Esophagus squamous epithelium (tissue), 4 donors: ENCODE measurements around the gene SEC11C.

Source experiments
- CTCF ChIP-seq, 6 experiments: fragments of 450-650 bp in 4 of 6; fragments of 200-600 bp in 2 of 6; sonication (generic) in 2 of 6; IDR thresholded peaks; one replicate each; pipeline ENCODE4 v1.5.1; 2016 to 2019; ENCODE audit warnings: antibody characterized with exemption in 6 of 6, mild to moderate bottlenecking in 4 of 6, moderate library complexity in 4 of 6
- POLR2A ChIP-seq, 4 donors: fragments of 450-650 bp; IDR thresholded peaks; one replicate each; pipeline ENCODE4 v1.6.1; 2017; ENCODE audit warnings: antibody characterized with exemption in 4 of 4, mild to moderate bottlenecking in 4 of 4, moderate library complexity in 3 of 4

GRCh38 chr18:59145055-59145454, 5.4 kb downstream of the SEC11C start:
- TF ChIP-seq CTCF (IDR thresholded peaks at IDR 0.05): no peak
- TF ChIP-seq POLR2A (IDR thresholded peaks at IDR 0.05): no peak
